Liver (tissue), 9 donors: ENCODE results near the gene MFSD6. TPM values are rescaled to one million over a fixed set of nuclear protein-coding genes. Genes with fewer than 3 reads are reported as not detected.

Source experiments
- DNase-seq: peaks from one replicate; pipeline ENCODE4 v3.0.0-alpha.2; 2017; ENCODE audit warnings: low spot score
- H3K27ac ChIP-seq, 2 donors: one replicate each; pipeline ENCODE4 v1.7.0; 2013; ENCODE audit warnings: inconsistent platforms in 2 of 2, low read length in 2 of 2, control low read depth in 1 of 2, low read depth in 1 of 2, mild to moderate bottlenecking in 1 of 2
- H3K27me3 ChIP-seq, 4 donors: one replicate each; pipeline versions ENCODE4 v1.6.1 to v1.7.0; 2013; ENCODE audit warnings: low read length in 3 of 4, inconsistent platforms in 1 of 4, mild to moderate bottlenecking in 1 of 4, moderate library complexity in 1 of 4; ENCODE audit not compliant: control insufficient read depth in 4 of 4, insufficient read depth in 4 of 4
- H3K36me3 ChIP-seq, 4 donors: one replicate each; pipeline versions ENCODE4 v1.6.1 to v1.7.0; 2013; ENCODE audit warnings: low read length in 3 of 4, mild to moderate bottlenecking in 3 of 4, low read depth in 1 of 4, moderate library complexity in 1 of 4; ENCODE audit not compliant: control insufficient read depth in 4 of 4, insufficient read depth in 3 of 4
- H3K4me1 ChIP-seq, 4 donors: one replicate each; pipeline versions ENCODE4 v1.6.1 to v1.7.0; 2013; ENCODE audit warnings: low read length in 3 of 4, mild to moderate bottlenecking in 3 of 4, moderate library complexity in 1 of 4; ENCODE audit not compliant: control insufficient read depth in 4 of 4, insufficient read depth in 4 of 4
- H3K4me3 ChIP-seq, 3 donors: one replicate each; pipeline versions ENCODE4 v1.6.1 to v1.7.0; 2013; ENCODE audit warnings: low read length in 3 of 3, control low read depth in 1 of 3, low read depth in 1 of 3, mild to moderate bottlenecking in 1 of 3
- H3K9ac ChIP-seq, 2 donors: one replicate each; pipeline ENCODE4 v1.7.0; 2013; ENCODE audit warnings: low read length in 2 of 2, mild to moderate bottlenecking in 2 of 2, moderate library complexity in 2 of 2, control low read depth in 1 of 2, low read depth in 1 of 2
- H3K9me3 ChIP-seq, 4 donors: one replicate each; pipeline versions ENCODE4 v1.6.1 to v1.7.0; 2013; ENCODE audit warnings: low read length in 3 of 4; ENCODE audit not compliant: control insufficient read depth in 4 of 4
- ATF3 ChIP-seq: IDR thresholded peaks from 2 replicates; pipeline ENCODE4 v1.6.1; 2016; ENCODE audit warnings: antibody characterized with exemption
- CTCF ChIP-seq: fragments of 150-350 bp; IDR thresholded peaks from 2 replicates; pipeline ENCODE4 v1.5.1; 2017; ENCODE audit warnings: improper control_type of control experiment, low read depth, low read length; ENCODE audit not compliant: missing input control
- EGR1 ChIP-seq, 2 donors: IDR thresholded peaks; 2 replicates each; pipeline ENCODE4 v1.6.1; 2016 to 2018; ENCODE audit warnings: antibody characterized with exemption in 2 of 2, low read depth in 2 of 2
- FOXA1 ChIP-seq: IDR thresholded peaks from 2 replicates; pipeline ENCODE4 v1.6.1; 2016; ENCODE audit warnings: antibody characterized with exemption
- FOXA2 ChIP-seq: IDR thresholded peaks from 2 replicates; pipeline ENCODE4 v1.6.1; 2016; ENCODE audit warnings: antibody characterized with exemption
- GABPA ChIP-seq, 2 donors: IDR thresholded peaks in 1 of 2; conservative IDR thresholded peaks in 1 of 2; 2 replicates each; pipeline ENCODE4 v1.6.1; 2016; ENCODE audit warnings: antibody characterized with exemption in 2 of 2, mild to moderate bottlenecking in 1 of 2, moderate library complexity in 1 of 2
- HNF4A ChIP-seq, 2 donors: conservative IDR thresholded peaks; 2 replicates each; pipeline ENCODE4 v1.6.1; 2016; ENCODE audit warnings: antibody characterized with exemption in 2 of 2, mild to moderate bottlenecking in 2 of 2
- HNF4G ChIP-seq: IDR thresholded peaks from 2 replicates; pipeline ENCODE4 v1.6.1; 2016; ENCODE audit warnings: antibody characterized with exemption
- JUND ChIP-seq, 2 donors: IDR thresholded peaks; 2 replicates each; pipeline ENCODE4 v1.6.1; 2016; ENCODE audit warnings: antibody characterized with exemption in 2 of 2
- MAX ChIP-seq: IDR thresholded peaks from 2 replicates; pipeline ENCODE4 v1.6.1; 2016; ENCODE audit warnings: antibody characterized with exemption
- NR2F2 ChIP-seq: IDR thresholded peaks from 2 replicates; pipeline ENCODE4 v1.6.1; 2016; ENCODE audit warnings: antibody characterized with exemption
- RAD21 ChIP-seq, 2 donors: IDR thresholded peaks; 2 replicates each; pipeline ENCODE4 v1.6.1; 2016; ENCODE audit warnings: antibody characterized with exemption in 2 of 2, mild to moderate bottlenecking in 2 of 2
- REST ChIP-seq: IDR thresholded peaks from 2 replicates; pipeline ENCODE4 v1.6.1; 2016; ENCODE audit warnings: antibody characterized with exemption, mild to moderate bottlenecking
- RXRA ChIP-seq, 2 donors: IDR thresholded peaks; 2 replicates each; pipeline ENCODE4 v1.6.1; 2017 to 2018; ENCODE audit warnings: antibody characterized with exemption in 2 of 2, mild to moderate bottlenecking in 1 of 2
- SP1 ChIP-seq: IDR thresholded peaks from 2 replicates; pipeline ENCODE4 v1.6.1; 2018; ENCODE audit warnings: antibody characterized with exemption, mild to moderate bottlenecking
- TAF1 ChIP-seq: conservative IDR thresholded peaks from 2 replicates; pipeline ENCODE4 v1.6.1; 2016; ENCODE audit warnings: antibody characterized with exemption, mild to moderate bottlenecking
- YY1 ChIP-seq: IDR thresholded peaks from 2 replicates; pipeline ENCODE4 v1.6.1; 2016; ENCODE audit warnings: antibody characterized with exemption, mild to moderate bottlenecking
- ZBTB33 ChIP-seq: IDR thresholded peaks from 2 replicates; pipeline ENCODE4 v1.6.1; 2016; ENCODE audit warnings: antibody characterized with exemption
- WGBS: extraction: QIAGEN DNeasy Blood & Tissue Kit; methylation state at CpG from one replicate; pipeline ENCODE4 v1.1.7; 2013; 5-methylcytosine and 5-hydroxymethylcytosine counted together
- polyA plus RNA-seq, 2 donors: library from polyadenylated mRNA; stranded (reverse) in 1 of 2; unstranded in 1 of 2; fragments of 200-250 nt in 1 of 2; fragments of >200 nt in 1 of 2; fragmentation: Nextera tagmentation in 1 of 2; extraction: Ambion mirVana in 1 of 2; gene quantifications; one replicate each; pipeline versions ENCODE4 v1.2.1 to v1.2.3, GENCODE V29; 2013 to 2015
- total RNA-seq, 2 donors: library from RNA; depleted of rRNA; stranded (reverse); fragments of >200 nt; gene quantifications; one replicate each; pipeline ENCODE4 v1.2.3, GENCODE V29; 2014
- donor health status: healthy.
- donor health status: healthy.
- donor health status: healthy.
- donor health status: healthy.
- donor health status: healthy.

The MFSD6 gene
- total and polyA plus RNA-seq, 4 donors, result 0.83 to 9.5 (median 2.4) TPM

- Histone ChIP-seq H3K27ac (peak overlapping the region; percentile 91 to 93), H3K4me1 (peaks cover 1 to 20% (median 10%) of the 10 kb centered on the region in 4 donors), H3K4me3 (peak overlapping the region; percentile 71 to 84 (median 81)), H3K36me3 (no peaks in the 10 kb centered on the region), H3K27me3 (no peaks in the 10 kb centered on the region), H3K9me3 (no peaks in the 10 kb centered on the region), H3K9ac (peak overlapping the region; percentile 77 to 97)
- peak; percentile 47 for DNase-seq
- 3% methylated on average over 13 of the region's 13 CpGs for WGBS
- TF ChIP-seq HNF4A (conservative IDR thresholded peaks at IDR 0.05) (peak in 1 of 2 donors; percentile 20), MAX (peak; percentile 38), TAF1 (peak; percentile 17), EGR1 (IDR thresholded peaks at IDR 0.05; ENCODE audit: low read depth in 2 of 2) (no peak), RXRA (IDR thresholded peaks at IDR 0.05) (peak; percentile 38 to 43)
Observed at GRCh38 chr2:190533968-190534309, 125.8 kb downstream of the MFSD6 start.

GRCh38 chr2:190534310-190535120 lies 126.4 kb downstream of the MFSD6 start, which contains the start of gene NEMP2:
Gene NEMP2 (minus strand): TSS chr2:190534722. CDS start chr2:190534655, 67 bp downstream.
- no peaks in the 10 kb centered on the region for H3K27me3 ChIP-seq
- under 1% methylated on average over 92 of the region's 92 CpGs for WGBS

More at GRCh38 chr2:190534310-190535120, 126.4 kb downstream of the MFSD6 start, which contains the start of gene NEMP2:
- Histone ChIP-seq H3K9ac (peak within 1 kb of the TSS; percentile 77 to 97), H3K4me3 (peak within 1 kb of the TSS; percentile 71 to 84 (median 81)), H3K27ac (peak within 1 kb of the TSS; percentile 91 to 93), H3K9me3 (no peaks in the 10 kb centered on the region), H3K4me1 (peaks cover 1 to 20% (median 10%) of the 10 kb centered on the region in 4 donors), H3K36me3 (no peaks in the 10 kb centered on the region)
- DNase-seq, result peak; percentile 87
- no peak for TF ChIP-seq JUND (IDR thresholded peaks at IDR 0.05)
- peak; percentile 19 for TF ChIP-seq NR2F2
- no peak for TF ChIP-seq FOXA2
- TF ChIP-seq RXRA (IDR thresholded peaks at IDR 0.05), result no peak
- peak; percentile 63 for TF ChIP-seq YY1
- TF ChIP-seq TAF1, result no peak
- TF ChIP-seq MAX, result no peak
- TF ChIP-seq GABPA (IDR thresholded peaks at IDR 0.05 in 1 of 2, conservative IDR thresholded peaks at IDR 0.05 in 1 of 2), result no peak
- TF ChIP-seq HNF4G, result no peak
- TF ChIP-seq REST, result no peak
- no peak for TF ChIP-seq CTCF
- no peak for TF ChIP-seq SP1
- no peak for TF ChIP-seq ATF3
- TF ChIP-seq ZBTB33, result no peak
- peak in 1 of 2 donors; percentile 0 for TF ChIP-seq RAD21 (IDR thresholded peaks at IDR 0.05)
- TF ChIP-seq HNF4A (conservative IDR thresholded peaks at IDR 0.05), result peak in 1 of 2 donors; percentile 40
- TF ChIP-seq FOXA1, result no peak
- TF ChIP-seq EGR1 (IDR thresholded peaks at IDR 0.05; ENCODE audit: low read depth in 2 of 2), result no peak
